Aorta (tissue), 5 donors: ENCODE measurements around the gene WDR59. TPM values are rescaled to one million over a fixed set of nuclear protein-coding genes. Genes with fewer than 3 reads are reported as not detected.
"Not testable (repeated sequence)": the region's sequence is repeated elsewhere in the genome, so short reads cannot be mapped to it uniquely, and the experiment has no call there.

Experiments
- ATAC-seq: fragments of 200-7000 bp; cut with Tn5 transposase; one replicate; pipeline ENCODE4 v1.9.1; 2022; ENCODE audit warnings: moderate library complexity; ENCODE audit not compliant: low FRiP score
- DNase-seq, 2 donors: peaks; one replicate each; pipeline ENCODE4 v3.0.0-alpha.2; 2020
- H3K27ac ChIP-seq, 2 donors: one replicate each; pipeline ENCODE4 v1.5.1; 2013; ENCODE audit warnings: low read length in 2 of 2, mild to moderate bottlenecking in 2 of 2, moderate library complexity in 2 of 2, control low read depth in 1 of 2, inconsistent platforms in 1 of 2, low read depth in 1 of 2
- H3K27me3 ChIP-seq, 2 donors: one replicate each; pipeline ENCODE4 v1.6.1; 2013; ENCODE audit warnings: control low read depth in 1 of 2, low read length in 1 of 2, mild to moderate bottlenecking in 1 of 2, moderate library complexity in 1 of 2; ENCODE audit not compliant: insufficient read depth in 2 of 2, control insufficient read depth in 1 of 2
- H3K36me3 ChIP-seq, 2 donors: one replicate each; pipeline ENCODE4 v1.6.1; 2013; ENCODE audit warnings: control low read depth in 1 of 2, low read length in 1 of 2, mild to moderate bottlenecking in 1 of 2; ENCODE audit not compliant: insufficient read depth in 2 of 2, control insufficient read depth in 1 of 2
- H3K4me1 ChIP-seq, 2 donors: one replicate each; pipeline ENCODE4 v1.6.1; 2013; ENCODE audit warnings: low read length in 2 of 2, control low read depth in 1 of 2, mild to moderate bottlenecking in 1 of 2, moderate library complexity in 1 of 2; ENCODE audit not compliant: insufficient read depth in 2 of 2, control insufficient read depth in 1 of 2
- H3K4me3 ChIP-seq, 2 donors: one replicate each; pipeline ENCODE4 v1.5.1; 2013; ENCODE audit warnings: low read length in 2 of 2, control low read depth in 1 of 2, mild to moderate bottlenecking in 1 of 2
- H3K9me3 ChIP-seq: one replicate; pipeline ENCODE4 v1.6.1; 2013; ENCODE audit warnings: mild to moderate bottlenecking, low read length; ENCODE audit not compliant: control insufficient read depth
- WGBS, 2 donors: extraction: QIAGEN DNeasy Blood & Tissue Kit; methylation state at CpG; one replicate each; pipeline ENCODE4 v1.1.7; 2013; 5-methylcytosine and 5-hydroxymethylcytosine counted together
- intact Hi-C, 2 donors: fragments of 100-400 bp; cut with DNase I; formaldehyde crosslinking; loops; one replicate each; pipeline versions ENCODE4 v1.14.2 to v1.15.0; 2022
- polyA plus RNA-seq, 2 donors: library from polyadenylated mRNA; stranded (reverse); fragments of 200-250 nt; gene quantifications; one replicate each; pipeline ENCODE4 v1.2.3, GENCODE V29; 2013
- total RNA-seq, 2 donors: library from RNA; stranded (reverse); fragmentation: NEBNext Ultra II Directional; extraction: Animal tissue kit (Norgen Biotek cat#: 25700); gene quantifications; one replicate each; pipeline ENCODE4 v1.2.1, GENCODE V29; 2021
- donor health status: healthy with polysubstance abuse.
- donor health status: Bipolar disorder and iron deficiency.
- donor health status: DM: no; HTN: no; CAD: no.
- donor health status: DM: no; HTN: no; CAD: no.
- donor health status: DM: yes; HTN: yes; CAD: no.

WDR59 gene
- total and polyA plus RNA-seq, 4 donors: 12.8 to 78.1 (median 48.3) TPM

- Histone ChIP-seq H3K27ac (no peak overlapping the region), H3K9me3 (no peaks in the 10 kb centered on the region), H3K36me3 (no peaks in the 10 kb centered on the region), H3K27me3 (no peaks in the 10 kb centered on the region), H3K4me3 (no peak overlapping the region), H3K4me1 (no peaks in the 10 kb centered on the region)
- no peak for DNase-seq
- intact Hi-C loops: loop anchor here in 1 of 2 donors (5.0 kb wide), 1 partner anchor 51 kb away; no protein-coding TSS in a partner anchor
- WGBS, 2 donors: 96 to 100% methylated on average over 1 of the region's 1 CpG
- no peak for ATAC-seq
Observed at GRCh38 chr16:74995986-74996385, 11.1 kb upstream of the WDR59 start.

- intact Hi-C loops: no loop called here
- H3K36me3 ChIP-seq: no peaks in the 10 kb centered on the region
- no peaks in the 10 kb centered on the region for H3K9me3 ChIP-seq
- WGBS, 2 donors: 81 to 83% methylated on average over 13 of the region's 13 CpGs
- H3K4me1 ChIP-seq: no peaks in the 10 kb centered on the region
- H3K4me3 ChIP-seq: no peak overlapping the region
- H3K27ac ChIP-seq: no peak overlapping the region
- DNase-seq (no peak), ATAC-seq (no peak)
- H3K27me3 ChIP-seq: no peaks in the 10 kb centered on the region
Observed at GRCh38 chr16:74991593-74992403, 6.9 kb upstream of the WDR59 start.

GRCh38 chr16:74991268-74991592 is 6.3 kb upstream of the WDR59 start:
- Histone ChIP-seq H3K36me3 (no peaks in the 10 kb centered on the region), H3K27me3 (no peaks in the 10 kb centered on the region), H3K27ac (no peak overlapping the region), H3K9me3 (no peaks in the 10 kb centered on the region), H3K4me1 (no peaks in the 10 kb centered on the region), H3K4me3 (no peak overlapping the region)
- ATAC-seq: no peak
- 76 to 81% methylated on average over 5 of the region's 5 CpGs for WGBS, 2 donors
- intact Hi-C loops: no loop called here
- DNase-seq: no peak

DNA sequence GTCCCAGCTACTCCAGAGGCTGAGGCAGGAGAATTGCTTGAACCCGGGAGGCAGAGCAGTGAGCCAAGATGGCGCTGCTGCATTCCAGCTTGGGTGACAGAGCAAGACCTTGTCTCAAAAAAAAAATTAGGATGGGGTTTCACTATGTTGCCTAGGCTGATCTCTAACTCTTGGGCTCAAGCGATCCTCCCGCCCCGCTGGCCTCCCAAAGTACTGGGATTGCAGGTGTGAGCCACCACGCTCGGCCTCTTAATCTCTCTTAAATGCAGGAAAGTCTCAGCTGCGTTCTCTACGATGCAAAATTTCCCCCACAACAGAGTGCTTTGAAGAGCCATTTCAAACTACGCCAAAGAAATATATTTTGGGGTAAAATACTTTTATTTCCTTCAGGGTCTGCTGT is 5.9 kb upstream of the WDR59 start:
- no peak overlapping the region for H3K27ac ChIP-seq
- H3K36me3 ChIP-seq: no peaks in the 10 kb centered on the region
- intact Hi-C loops: no loop called here
- H3K27me3 ChIP-seq: no peaks in the 10 kb centered on the region
- DNase-seq (no peak), ATAC-seq (no peak)
- WGBS, 2 donors: 95 to 96% methylated on average over 10 of the region's 10 CpGs
- no peak overlapping the region for H3K4me3 ChIP-seq
- H3K4me1 ChIP-seq: no peaks in the 10 kb centered on the region
- H3K9me3 ChIP-seq: no peaks in the 10 kb centered on the region

DNA sequence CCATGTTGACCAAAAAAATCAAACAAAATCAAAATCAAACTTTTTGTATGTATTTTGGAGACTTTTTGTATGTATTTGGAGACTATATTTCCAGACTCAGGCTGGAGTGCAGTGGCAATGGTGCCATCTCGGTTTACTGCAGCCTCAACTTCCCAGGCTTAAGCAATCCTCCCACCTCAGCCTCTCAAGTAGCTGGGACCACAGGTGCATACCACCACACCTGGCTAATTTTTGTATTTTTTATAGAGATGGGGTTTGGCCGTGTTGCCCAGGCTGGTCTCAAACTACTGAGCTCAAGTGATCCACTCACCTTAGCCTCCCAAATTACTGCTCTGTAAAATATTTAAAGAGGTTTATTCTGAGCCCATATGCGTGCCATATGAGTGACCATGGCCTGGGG is 4.9 kb upstream of the WDR59 start:
- DNase-seq, H3K27me3 ChIP-seq, ATAC-seq, H3K4me1 ChIP-seq, H3K36me3 ChIP-seq, H3K4me3 ChIP-seq, H3K9me3 ChIP-seq, H3K27ac ChIP-seq, intact Hi-C loops: not testable (repeated sequence)
- WGBS, 2 donors: 90 to 94% methylated on average over 3 of the region's 3 CpGs

DNA sequence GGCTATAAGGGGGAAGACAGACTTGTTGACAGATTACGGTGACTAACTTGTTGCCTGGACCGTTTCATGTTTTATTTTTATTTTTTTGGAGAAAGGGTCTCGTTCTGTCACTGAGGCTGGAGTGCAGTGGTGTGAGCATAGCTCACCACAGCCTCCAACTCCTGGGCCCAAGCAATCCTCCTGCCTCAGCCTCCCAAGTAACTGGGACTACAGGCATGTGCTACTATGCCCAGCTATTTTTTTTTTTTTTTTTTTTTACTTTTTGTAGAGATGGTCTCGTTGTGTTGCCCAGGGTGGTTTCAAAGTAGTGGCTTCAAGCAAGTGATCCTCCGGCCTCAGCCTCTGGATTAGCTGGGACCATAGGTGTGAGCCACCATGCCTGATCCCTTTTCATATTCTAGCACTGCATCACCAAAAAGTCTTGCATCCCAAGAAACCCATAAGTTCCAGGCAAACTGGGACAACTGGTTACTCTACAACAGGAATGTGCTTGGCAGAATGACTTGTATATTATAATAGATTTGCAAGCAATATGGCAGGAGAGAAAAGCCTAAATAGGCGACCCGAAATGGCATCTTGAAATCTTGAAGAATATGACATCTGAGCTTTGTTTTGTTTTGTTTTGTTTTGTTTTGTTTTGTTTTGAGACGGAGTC is 2.2 kb upstream of the WDR59 start:
- Histone ChIP-seq H3K27me3 (no peaks in the 10 kb centered on the region), H3K27ac (no peak overlapping the region), H3K4me1 (no peaks in the 10 kb centered on the region), H3K4me3 (no peak overlapping the region), H3K9me3 (no peaks in the 10 kb centered on the region), H3K36me3 (no peaks in the 10 kb centered on the region)
- ATAC-seq: no peak
- intact Hi-C loops: no loop called here
- DNase-seq: no peak
- WGBS, 2 donors: 71 to 74% methylated on average over 8 of the region's 8 CpGs

- H3K27me3 ChIP-seq: no peaks in the 10 kb centered on the region
- no peak overlapping the region for H3K27ac ChIP-seq
- no peak for DNase-seq
- WGBS, 2 donors: 23 to 27% methylated on average over 12 to 13 of the region's 13 CpGs
- no peaks in the 10 kb centered on the region for H3K4me1 ChIP-seq
- intact Hi-C loops: no loop called here
- H3K36me3 ChIP-seq: no peaks in the 10 kb centered on the region
- H3K4me3 ChIP-seq: peak overlapping the region; percentile 62 to 75
- no peaks in the 10 kb centered on the region for H3K9me3 ChIP-seq
- ATAC-seq: no peak
Observed at GRCh38 chr16:74984194-74984528, 762 bp downstream of the WDR59 start.

GRCh38 chr16:74982256-74982655 is 2.7 kb downstream of the WDR59 start:
- ATAC-seq (no peak), DNase-seq (no peak)
- H3K27ac ChIP-seq: no peak overlapping the region
- H3K4me3 ChIP-seq: no peak overlapping the region
- intact Hi-C loops: no loop called here
- WGBS, 2 donors: 81 to 87% methylated on average over 1 of the region's 1 CpG
- no peaks in the 10 kb centered on the region for H3K27me3 ChIP-seq
- no peaks in the 10 kb centered on the region for H3K9me3 ChIP-seq
- H3K4me1 ChIP-seq: no peaks in the 10 kb centered on the region
- H3K36me3 ChIP-seq: no peaks in the 10 kb centered on the region

- ATAC-seq (no peak), DNase-seq (no peak)
- Histone ChIP-seq H3K4me1 (no peaks in the 10 kb centered on the region), H3K36me3 (no peaks in the 10 kb centered on the region), H3K27ac (no peak overlapping the region), H3K27me3 (no peaks in the 10 kb centered on the region), H3K9me3 (no peaks in the 10 kb centered on the region), H3K4me3 (no peak overlapping the region)
- intact Hi-C loops: no loop called here
- WGBS, 2 donors: 69 to 88% methylated on average over 5 of the region's 5 CpGs
Observed at GRCh38 chr16:74975591-74975990, 9.3 kb downstream of the WDR59 start.
